ENCODE results near the gene CDC20. TPM values are rescaled to one million over a fixed set of nuclear protein-coding genes. Genes with fewer than 3 reads are reported as not detected.

Gene CDC20
- total and polyA plus RNA-seq, 10 of the 15 experiments (the other 5 are each of a cell fraction or from before 2014, with no cell fraction given) = 36.3 to 347 (median 150) TPM

- no peak overlapping the region for H3K4me2 ChIP-seq (ENCODE audit: control insufficient read depth, insufficient read depth)
- no peaks in the 10 kb centered on the region for H3K4me1 ChIP-seq (ENCODE audit: control insufficient read depth, insufficient read depth, low read length)
- BruUV-seq (replicated peaks) = no TSS peak
- no peak overlapping the region for H2AFZ ChIP-seq (ENCODE audit: control insufficient read depth, low read depth, low read length)
- no peak for DNase-seq (ENCODE audit: low read depth, low spot score)
- no peaks in the 10 kb centered on the region; a peak in 1 of 4 replicates for H3K27me3 ChIP-seq (replicated peaks in 1 of 2; ENCODE audit: control insufficient read depth in 2 of 2, insufficient read depth in 2 of 2, low read length in 1 of 2)
- H3K79me2 ChIP-seq (ENCODE audit: control insufficient read depth, insufficient read depth, low read length) = no peaks in the 10 kb centered on the region
- H4K20me1 ChIP-seq (ENCODE audit: control insufficient read depth, insufficient read depth) = no peaks in the 10 kb centered on the region
- intact Hi-C loops (cut with micrococcal nuclease; ENCODE audit: unreplicated experiment) = no loop called here
- ChIA-PET RAD21 (ENCODE audit: unreplicated experiment) (no interaction called here), CTCF (interaction anchor here (0.9 kb wide), 1 partner anchor 17 kb away, joined by 3 read pairs; no protein-coding TSS in a partner anchor), POLR2A (interaction anchor here (0.6 kb wide), 1 partner anchor 51 kb away, joined by 3 read pairs; no protein-coding TSS in a partner anchor), SMC1A (ENCODE audit: uncharacterized antibody, unreplicated experiment) (interaction anchor here (0.9 to 1.4 kb wide), 2 partner anchors 11 to 46 kb away, joined by 3 to 4 read pairs; no protein-coding TSS in a partner anchor)
- FAIRE-seq = no peak
- H3K36me3 ChIP-seq (ENCODE audit: control insufficient read depth in 2 of 2, insufficient read depth in 2 of 2, low read length in 1 of 2) = no peaks in the 10 kb centered on the region
- WGBS (ENCODE audit: insufficient coverage, insufficient replicate concordance, low lambda C conversion rate, missing lambda C conversion rate) = 0% methylated on average over 1 of the region's 1 CpG
- no peak overlapping the region for H3K4me3 ChIP-seq
- H3K9ac ChIP-seq (ENCODE audit: control insufficient read depth, insufficient read depth, low read length) = no peak overlapping the region
- no peak overlapping the region for H3K27ac ChIP-seq (ENCODE audit: control insufficient read depth, insufficient read depth)
- H3K9me3 ChIP-seq (replicated peaks; ENCODE audit: control insufficient read depth, insufficient read depth, low read length) = no peaks in the 10 kb centered on the region
- in situ Hi-C loops (cut with MboI) = no loop called here
- ATAC-seq = no peak
- no peak for TF ChIP-seq HDGF (IDR thresholded peaks at IDR 0.05)
- no peak for TF ChIP-seq EGR1 (IDR thresholded peaks at IDR 0.05; ENCODE audit: borderline replicate concordance in 1 of 2, low read depth in 2 of 2, low read length in 2 of 2)
- no peak for TF ChIP-seq SMAD1 (IDR thresholded peaks at IDR 0.05; ENCODE audit: low read depth, partially characterized antibody)
- TF ChIP-seq BCLAF1 (IDR thresholded peaks at IDR 0.05) = no peak
- no peak for TF ChIP-seq RAD21 (IDR thresholded peaks at IDR 0.05; ENCODE audit: insufficient read depth, low read depth, low read length)
- no peak for TF ChIP-seq PAX8 (IDR thresholded peaks at IDR 0.05)
- TF ChIP-seq CREM (IDR thresholded peaks at IDR 0.05; ENCODE audit: low read depth) = no peak
- TF ChIP-seq SMARCA5 (IDR thresholded peaks at IDR 0.05) = no peak
- TF ChIP-seq IRF3 (IDR thresholded peaks at IDR 0.05) = no peak
- TF ChIP-seq ZNF687 (IDR thresholded peaks at IDR 0.05) = no peak
- no peak for TF ChIP-seq CEBPZ (IDR thresholded peaks at IDR 0.05; ENCODE audit: low read depth, low read length)
- TF ChIP-seq BHLHE40 (IDR thresholded peaks at IDR 0.05; ENCODE audit: borderline replicate concordance in 1 of 2, low read depth in 2 of 2, low read length in 1 of 2) = no peak
- no peak for TF ChIP-seq SREBF2 (IDR thresholded peaks at IDR 0.05; ENCODE audit: low read length)
Measured at GRCh38 chr1:43340559-43340958, 18.2 kb upstream of the CDC20 start.

Data from GM12878 (cell line).